ENCODE measurements around the gene MTG2.

Gene MTG2

GRCh38 chr20:62252342-62252966 lies 69.6 kb downstream of the MTG2 start:
- DNase-seq (ENCODE audit: low spot score), result no peak

Measured in D341Med (cell line).